ENCODE data around the gene ADIPOR1.

GRCh38 chr1:202964791-202965410, 6.8 kb upstream of the ADIPOR1 start:
- TF ChIP-seq TAF1 (IDR thresholded peaks at IDR 0.05; ENCODE audit: borderline replicate concordance, insufficient read depth, low read length), result no peak
- TF ChIP-seq SIN3A (IDR thresholded peaks at IDR 0.05; ENCODE audit: borderline replicate concordance, insufficient read depth, low read length), result no peak
- TF ChIP-seq POLR2AphosphoS5 (IDR thresholded peaks at IDR 0.05; ENCODE audit: low read depth, low read length), result no peak
- no peak for TF ChIP-seq REST (IDR thresholded peaks at IDR 0.05; ENCODE audit: insufficient read depth in 1 of 2, low read depth in 2 of 2, low read length in 2 of 2)
- no peak for TF ChIP-seq FOXP2 (optimal IDR thresholded peaks at IDR 0.05; ENCODE audit: borderline replicate concordance, extremely low read depth, extremely low read length, insufficient read depth)

Data from PFSK-1 (cell line).